ENCODE results near the gene CA11. TPM values are rescaled to one million over a fixed set of nuclear protein-coding genes. Genes with fewer than 3 reads are reported as not detected.

The CA11 gene
- total and polyA plus RNA-seq, 9 of the 15 experiments (the other 6 are each of a cell fraction or from before 2014, with no cell fraction given): 2.9 to 19.9 (median 8.3) TPM

DNA sequence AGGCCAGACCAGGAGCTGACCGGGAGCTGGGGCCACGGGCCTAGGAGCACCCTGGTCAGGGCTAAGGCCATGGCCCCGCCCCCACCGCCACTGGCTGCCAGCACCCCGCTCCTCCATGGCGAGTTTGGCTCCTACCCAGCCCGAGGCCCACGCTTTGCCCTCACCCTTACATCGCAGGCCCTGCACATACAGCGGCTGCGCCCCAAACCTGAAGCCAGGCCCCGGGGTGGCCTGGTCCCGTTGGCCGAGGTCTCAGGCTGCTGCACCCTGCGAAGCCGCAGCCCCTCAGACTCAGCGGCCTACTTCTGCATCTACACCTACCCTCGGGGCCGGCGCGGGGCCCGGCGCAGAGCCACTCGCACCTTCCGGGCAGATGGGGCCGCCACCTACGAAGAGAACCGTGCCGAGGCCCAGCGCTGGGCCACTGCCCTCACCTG lies 20.1 kb downstream of the CA11 start:
- H3K4me1 ChIP-seq (replicated peaks in 1 of 2; ENCODE audit: control insufficient read depth in 2 of 2, insufficient read depth in 2 of 2, low read length in 2 of 2): peaks cover 16 to 69% of the 10 kb centered on the region in 2 experiments
- no peaks in the 10 kb centered on the region for H3K9me3 ChIP-seq (replicated peaks; ENCODE audit: control insufficient read depth, insufficient read depth, low read depth, low read length)
- ChIA-PET POLR2A (interaction anchor here (0.9 kb wide), 1 partner anchor 11 kb away, joined by 3 read pairs; the partner anchor contains the start of gene DBP), CTCF (ENCODE audit: low intra/inter-chr PET ratio) (no interaction called here)
- in situ Hi-C loops (cut with MboI): no loop called here
- peak overlapping the region in 1 of 2 experiments; percentile 11; a peak in 2 of 4 replicates for H3K9ac ChIP-seq (ENCODE audit: insufficient read depth in 1 of 2, low read depth in 2 of 2, low read length in 2 of 2)
- no peaks in the 10 kb centered on the region for H4K20me1 ChIP-seq (replicated peaks; ENCODE audit: control insufficient read depth, insufficient read depth, low read length)
- no peaks in the 10 kb centered on the region for H3K79me2 ChIP-seq (ENCODE audit: control insufficient read depth, insufficient read depth, low read length)
- H3K36me3 ChIP-seq (ENCODE audit: control insufficient read depth, insufficient read depth, low read length): peaks cover 5% of the 10 kb centered on the region; the same call in 1 of the 3 replicates
- no TSS peak for BruUV-seq (replicated peaks)
- no peak overlapping the region for H2AFZ ChIP-seq (ENCODE audit: low read depth, low read length)
- no peak for DNase-seq (ENCODE audit: extremely low read depth in 1 of 4, low spot score in 3 of 4)
- H3K4me3 ChIP-seq: no peak overlapping the region
- 92% methylated on average over 20 of the region's 30 CpGs for WGBS (ENCODE audit: insufficient coverage, low coverage, missing lambda C conversion rate)
- intact Hi-C loops (cut with micrococcal nuclease): no loop called here
- H3K4me2 ChIP-seq (ENCODE audit: insufficient read depth, low read length): no peak overlapping the region
- no peaks in the 10 kb centered on the region for H3K27me3 ChIP-seq (ENCODE audit: control insufficient read depth in 2 of 2, insufficient read depth in 2 of 2, low read length in 2 of 2)
- FAIRE-seq: no peak
- no peaks in the 10 kb centered on the region for H3K9me1 ChIP-seq (ENCODE audit: control insufficient read depth, insufficient read depth, low read length)
- no peak for ATAC-seq
- TF ChIP-seq RBFOX2 (IDR thresholded peaks at IDR 0.05; ENCODE audit: low read depth, low read length): 0 out of 2 replicates have a peak, but pooled peaks have one; percentile 17
- TF ChIP-seq POLR2G (IDR thresholded peaks at IDR 0.05; ENCODE audit: low read depth, low read length): peak; percentile 42; the same call in 1 of the 2 replicates
- TF ChIP-seq, protein P1, sequence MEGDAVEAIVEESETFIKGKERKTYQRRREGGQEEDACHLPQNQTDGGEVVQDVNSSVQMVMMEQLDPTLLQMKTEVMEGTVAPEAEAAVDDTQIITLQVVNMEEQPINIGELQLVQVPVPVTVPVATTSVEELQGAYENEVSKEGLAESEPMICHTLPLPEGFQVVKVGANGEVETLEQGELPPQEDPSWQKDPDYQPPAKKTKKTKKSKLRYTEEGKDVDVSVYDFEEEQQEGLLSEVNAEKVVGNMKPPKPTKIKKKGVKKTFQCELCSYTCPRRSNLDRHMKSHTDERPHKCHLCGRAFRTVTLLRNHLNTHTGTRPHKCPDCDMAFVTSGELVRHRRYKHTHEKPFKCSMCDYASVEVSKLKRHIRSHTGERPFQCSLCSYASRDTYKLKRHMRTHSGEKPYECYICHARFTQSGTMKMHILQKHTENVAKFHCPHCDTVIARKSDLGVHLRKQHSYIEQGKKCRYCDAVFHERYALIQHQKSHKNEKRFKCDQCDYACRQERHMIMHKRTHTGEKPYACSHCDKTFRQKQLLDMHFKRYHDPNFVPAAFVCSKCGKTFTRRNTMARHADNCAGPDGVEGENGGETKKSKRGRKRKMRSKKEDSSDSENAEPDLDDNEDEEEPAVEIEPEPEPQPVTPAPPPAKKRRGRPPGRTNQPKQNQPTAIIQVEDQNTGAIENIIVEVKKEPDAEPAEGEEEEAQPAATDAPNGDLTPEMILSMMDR (IDR thresholded peaks at IDR 0.05 in 2 of 3, conservative IDR thresholded peaks at IDR 0.05 in 1 of 3; ENCODE audit: insufficient read depth in 2 of 3, low read depth in 1 of 3, low read length in 3 of 3): no peak
- TF ChIP-seq MCM2 (IDR thresholded peaks at IDR 0.05; ENCODE audit: low read depth): no peak
- H3K27ac ChIP-seq (ENCODE audit: extremely low read depth, low read depth, low read length): no peak overlapping the region

All from K562 (cell line).